A549 (cell line): ENCODE results near the gene RPTOR. TPM values are rescaled to one million over a fixed set of nuclear protein-coding genes. Genes with fewer than 3 reads are reported as not detected.

Source experiments
- ATAC-seq, 2 experiments: fragments of 200-7000 bp in 1 of 2; fragments of >200 bp in 1 of 2; cut with Nextera tagmentation in 1 of 2; cut with Tn5 transposase in 1 of 2; 3 replicates each; pipeline versions ENCODE4 v1.8.0 to v1.9.1; 2018 to 2020; ENCODE audit warnings: mild to moderate bottlenecking in 1 of 2, moderate library complexity in 1 of 2
- CTCF ChIA-PET: fragments of 300-600 bp; sonication (Branson Sonifier 250); formaldehyde crosslinking; extraction: SDS; loops from one replicate; lab custom pipeline; 2021; ENCODE audit warnings: antibody characterized with exemption, inconsistent platforms; lab: Yijun Ruan, JAX
- POLR2A ChIA-PET: fragments of 350-600 bp; formaldehyde crosslinking; extraction: SDS; loops from one replicate; lab custom pipeline; 2021; ENCODE audit warnings: antibody characterized with exemption, inconsistent platforms; lab: Yijun Ruan, JAX
- DNase-seq, 2 experiments: peaks; one replicate each; pipeline versions ENCODE4 v3.0.0 to v3.0.0-alpha.2; 2011 to 2016; ENCODE audit warnings: low read depth in 1 of 2, low spot score in 1 of 2
- FAIRE-seq: peaks from 2 replicates; lab custom pipeline; 2011; peaks lifted over from hg19 to GRCh38; lab: Jason Lieb, UNC
- H3K27ac ChIP-seq, 2 experiments: fragments of >200 bp; sonication (Bioruptor Twin); formaldehyde crosslinking; 3 replicates each; pipeline ENCODE4 v1.5.1; 2016 to 2017
- H3K4me1 ChIP-seq: fragments of >200 bp; sonication (Bioruptor Twin); formaldehyde crosslinking; 3 replicates; pipeline ENCODE4 v1.6.1; 2016
- H3K4me2 ChIP-seq: fragments of >200 bp; sonication (Bioruptor Twin); formaldehyde crosslinking; 3 replicates; pipeline ENCODE4 v1.6.1; 2016
- H3K4me3 ChIP-seq: fragments of >200 bp; sonication (Bioruptor Twin); formaldehyde crosslinking; 3 replicates; pipeline ENCODE4 v1.5.1; 2016
- H3K9me3 ChIP-seq: fragments of >200 bp; sonication (Bioruptor Twin); formaldehyde crosslinking; 3 replicates; pipeline ENCODE4 v1.6.1; 2016
- BCL3 ChIP-seq: fragments of >200 bp; sonication (Bioruptor Twin); formaldehyde crosslinking; IDR thresholded peaks from 3 replicates; pipeline ENCODE4 v1.6.1; 2016
- CBX8 ChIP-seq: fragments of 200-600 bp; sonication (generic); IDR thresholded peaks from 2 replicates; pipeline ENCODE4 v1.6.1; 2016
- CHD2 ChIP-seq: fragments of 150-350 bp; IDR thresholded peaks from 2 replicates; pipeline ENCODE4 v1.6.1; 2014; ENCODE audit warnings: low read length; ENCODE audit not compliant: partially characterized antibody
- EHF ChIP-seq: fragments of 250-450 bp; sonication (Bioruptor Pico); IDR thresholded peaks from 2 replicates; pipeline ENCODE4 v1.5.0; 2020; ENCODE audit warnings: mild to moderate bottlenecking
- EHMT2 ChIP-seq: fragments of 200-600 bp; sonication (generic); IDR thresholded peaks from 2 replicates; pipeline ENCODE4 v1.6.1; 2016; ENCODE audit warnings: antibody characterized with exemption, low read depth, mild to moderate bottlenecking, moderate library complexity
- FOSB ChIP-seq: fragments of 250-450 bp; sonication (Bioruptor Pico); IDR thresholded peaks from 2 replicates; pipeline ENCODE4 v1.5.0; 2020; ENCODE audit warnings: mild to moderate bottlenecking, moderate library complexity
- FOXS1 ChIP-seq: fragments of 250-450 bp; sonication (Bioruptor Pico); IDR thresholded peaks from 2 replicates; pipeline ENCODE4 v1.5.0; 2020; ENCODE audit warnings: mild to moderate bottlenecking, moderate library complexity
- HDAC2 ChIP-seq: fragments of 200-600 bp; sonication (generic); IDR thresholded peaks from 2 replicates; pipeline ENCODE4 v1.6.1; 2016
- HES2 ChIP-seq: fragments of >200 bp; sonication (Bioruptor Twin); formaldehyde crosslinking; IDR thresholded peaks from 2 replicates; pipeline ENCODE4 v1.6.1; 2016
- HEYL ChIP-seq: fragments of 250-450 bp; sonication (Bioruptor Pico); IDR thresholded peaks from 2 replicates; pipeline ENCODE4 v1.8.0; 2021; ENCODE audit warnings: mild to moderate bottlenecking, moderate library complexity
- HMGXB4 ChIP-seq: fragments of 250-450 bp; sonication (Bioruptor Pico); IDR thresholded peaks from 2 replicates; pipeline ENCODE4 v1.5.0; 2021; ENCODE audit warnings: mild to moderate bottlenecking, moderate library complexity, borderline replicate concordance
- HOXA7 ChIP-seq: fragments of 250-450 bp; sonication (Bioruptor Pico); IDR thresholded peaks from 2 replicates; pipeline ENCODE4 v1.5.0; 2020; ENCODE audit warnings: mild to moderate bottlenecking, moderate library complexity
- HOXB13 ChIP-seq: fragments of 250-450 bp; sonication (Bioruptor Pico); IDR thresholded peaks from 2 replicates; pipeline ENCODE4 v1.5.0; 2020; ENCODE audit warnings: low read depth, mild to moderate bottlenecking, moderate library complexity
- HOXB5 ChIP-seq: fragments of 250-450 bp; sonication (Bioruptor Pico); IDR thresholded peaks from 2 replicates; pipeline ENCODE4 v1.5.0; 2020; ENCODE audit warnings: mild to moderate bottlenecking, moderate library complexity
- KDM1A ChIP-seq: fragments of 200-600 bp; sonication (generic); IDR thresholded peaks from 2 replicates; pipeline ENCODE4 v1.6.1; 2016; ENCODE audit warnings: low read depth, mild to moderate bottlenecking
- MAZ ChIP-seq: fragments of 150-350 bp; IDR thresholded peaks from 2 replicates; pipeline ENCODE4 v1.6.1; 2014; ENCODE audit warnings: antibody characterized with exemption, low read depth, low read length, borderline replicate concordance
- PBX3 ChIP-seq: IDR thresholded peaks from 2 replicates; pipeline ENCODE4 v1.6.1; 2012
- RCOR1 ChIP-seq: fragments of 150-350 bp; IDR thresholded peaks from 2 replicates; pipeline ENCODE4 v1.6.1; 2014; ENCODE audit warnings: antibody characterized with exemption, low read length, low read depth
- RFX5 ChIP-seq: fragments of 450-650 bp; IDR thresholded peaks from 2 replicates; pipeline ENCODE4 v1.7.1; 2014; ENCODE audit warnings: antibody characterized with exemption, mild to moderate bottlenecking, moderate library complexity
- RNF2 ChIP-seq: fragments of 200-600 bp; sonication (generic); IDR thresholded peaks from 2 replicates; pipeline ENCODE4 v1.6.1; 2016; ENCODE audit warnings: low read depth, mild to moderate bottlenecking, antibody characterized with exemption, moderate library complexity, borderline replicate concordance
- ZC3H11A ChIP-seq: fragments of 450-650 bp; IDR thresholded peaks from 2 replicates; pipeline ENCODE4 v1.6.1; 2014; ENCODE audit warnings: antibody characterized with exemption, mild to moderate bottlenecking
- ZFP36 ChIP-seq: fragments of 450-650 bp; IDR thresholded peaks from 2 replicates; pipeline ENCODE4 v1.6.1; 2014; ENCODE audit warnings: borderline replicate concordance; ENCODE audit not compliant: partially characterized antibody
- WGBS: methylation state at CpG from one replicate; pipeline ENCODE4 v1.1.6; 2017; ENCODE audit errors: missing lambda C conversion rate; 5-methylcytosine and 5-hydroxymethylcytosine counted together
- polyA plus RNA-seq, 4 experiments: library from polyadenylated mRNA; depleted of rRNA in 3 of 4; stranded (reverse); fragments of >200 nt; fragmentation: RNase III in 1 of 4; extraction: RNeasy Plus Mini Kit Qiagen cat#74134 plus additional on column Dnase treatment in 1 of 4; gene quantifications; 2 replicates in 3 of 4; 3 replicates in 1 of 4; pipeline ENCODE4 v1.2.3, GENCODE V29; 2011 to 2017

RPTOR gene
- polyA plus RNA-seq, 2 of the 4 experiments (the other 2 are of a cell fraction): 10.8 to 27.1 TPM

- no peak for TF ChIP-seq RNF2
- no peak for TF ChIP-seq EHMT2
- no peak for TF ChIP-seq CBX8
These were observed 262.4 kb downstream of the RPTOR start (continued) for GRCh38 chr17:80807014-80807413.

- WGBS: 64% methylated on average over 1 of the region's 1 CpG
- POLR2A ChIA-PET: no interaction called here
These were observed 263.2 kb downstream of the RPTOR start for GRCh38 chr17:80807882-80808281.

GRCh38 chr17:80811181-80812105 lies 266.8 kb downstream of the RPTOR start:
- ChIA-PET CTCF (interaction anchor here (1.0 to 1.3 kb wide), 4 partner anchors 11 to 80 kb away, joined by 3 read pairs; no protein-coding TSS in a partner anchor), POLR2A (no interaction called here)
- H3K4me2 ChIP-seq: no peak overlapping the region
- no peaks in the 10 kb centered on the region for H3K4me1 ChIP-seq
- DNase-seq: no peak
- no peak for ATAC-seq
- no peak overlapping the region for H3K4me3 ChIP-seq
- TF ChIP-seq PBX3 (no peak), KDM1A (no peak), ZFP36 (no peak), RCOR1 (no peak), CHD2 (no peak), BCL3 (no peak), MAZ (no peak), RFX5 (no peak), FOXS1 (CRISPR knock-in tag) (no peak), HMGXB4 (CRISPR knock-in tag) (no peak), EHF (CRISPR knock-in tag) (no peak)
- no peak for FAIRE-seq
- H3K9me3 ChIP-seq: peaks cover 16% of the 10 kb centered on the region
- H3K27ac ChIP-seq: no peak overlapping the region
- WGBS: 89% methylated on average over 21 of the region's 21 CpGs

More at GRCh38 chr17:80807882-80808281, 263.2 kb downstream of the RPTOR start:
- Histone ChIP-seq H3K9me3 (peaks cover 18% of the 10 kb centered on the region), H3K4me2 (no peak overlapping the region), H3K4me1 (no peaks in the 10 kb centered on the region), H3K4me3 (no peak overlapping the region), H3K27ac (no peak overlapping the region)
- ATAC-seq (no peak), FAIRE-seq (no peak), DNase-seq (no peak)
- TF ChIP-seq HOXB5 (no peak), HES2 (no peak), HOXA7 (no peak), EHMT2 (no peak), BCL3 (no peak), MAZ (no peak), HDAC2 (no peak), HOXB13 (no peak), ZC3H11A (no peak), HEYL (CRISPR knock-in tag) (no peak), FOSB (CRISPR knock-in tag) (no peak)
- CTCF ChIA-PET: interaction anchor here (0.7 kb wide), 1 partner anchor 726 kb away, joined by 4 read pairs; no protein-coding TSS in a partner anchor
